Muscle layer of colon (tissue), 2 donors: Measurements from ENCODE around the gene KCNK1.

ENCODE experiments used
- H3K27ac ChIP-seq: one replicate; pipeline ENCODE4 v1.7.0; 2013; ENCODE audit warnings: low read depth, mild to moderate bottlenecking, low read length, moderate library complexity
- H3K27me3 ChIP-seq, 2 donors: one replicate each; pipeline ENCODE4 v1.7.0; 2013; ENCODE audit warnings: low read length in 2 of 2, mild to moderate bottlenecking in 2 of 2; ENCODE audit not compliant: insufficient read depth in 2 of 2, control insufficient read depth in 1 of 2
- H3K36me3 ChIP-seq: one replicate; pipeline ENCODE4 v1.7.0; 2013; ENCODE audit warnings: mild to moderate bottlenecking, low read length; ENCODE audit not compliant: insufficient read depth
- H3K4me1 ChIP-seq: one replicate; pipeline ENCODE4 v1.7.0; 2013; ENCODE audit warnings: mild to moderate bottlenecking, low read length; ENCODE audit not compliant: insufficient read depth
- H3K4me3 ChIP-seq, 2 donors: one replicate each; pipeline ENCODE4 v1.7.0; 2013; ENCODE audit warnings: low read length in 2 of 2, low read depth in 1 of 2, mild to moderate bottlenecking in 1 of 2, moderate library complexity in 1 of 2
- H3K9ac ChIP-seq: one replicate; pipeline ENCODE4 v1.7.0; 2013; ENCODE audit warnings: low read length
- H3K9me3 ChIP-seq: one replicate; pipeline ENCODE4 v1.7.0; 2013; ENCODE audit warnings: mild to moderate bottlenecking, low read length
- donor health status: abdominal sarcoma.
- donor health status: Adenocarcinoma of cecum.

The KCNK1 gene

DNA sequence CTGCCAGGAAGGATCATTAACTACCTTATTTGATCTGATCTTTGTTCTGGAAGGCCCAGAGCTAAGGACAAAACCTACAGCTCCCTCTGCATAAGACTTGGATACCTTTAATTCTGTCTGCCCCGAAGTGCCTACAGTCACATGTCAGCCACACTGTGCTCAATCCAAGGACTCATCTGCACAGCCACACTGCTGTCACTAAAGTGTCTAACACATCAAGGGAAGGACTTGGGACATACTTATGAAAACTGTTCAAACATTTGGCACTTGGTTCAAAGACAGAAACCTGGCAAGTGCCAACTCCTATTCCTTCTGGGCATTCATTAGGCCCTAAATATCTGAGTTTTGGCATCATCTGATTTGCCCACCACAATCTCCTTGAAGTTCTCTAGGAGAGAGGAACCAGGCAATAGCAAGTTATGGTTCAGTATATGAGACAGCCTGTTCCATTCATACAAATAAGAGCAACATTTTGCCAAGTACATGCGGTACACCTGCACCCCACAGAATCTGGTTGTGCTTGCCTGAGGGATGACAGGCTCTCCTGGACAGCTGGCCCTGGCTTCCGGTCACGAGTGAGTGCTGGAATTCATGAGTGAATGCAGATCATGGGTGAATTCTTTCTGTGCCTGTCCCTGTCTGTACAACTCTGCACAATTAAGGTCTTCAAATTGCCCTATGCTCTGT, 105.9 kb downstream of the KCNK1 start:
- no peak overlapping the region for H3K4me3 ChIP-seq
- no peaks in the 10 kb centered on the region for H3K36me3 ChIP-seq
- no peak overlapping the region for H3K9ac ChIP-seq
- H3K4me1 ChIP-seq = no peaks in the 10 kb centered on the region
- no peak overlapping the region for H3K27ac ChIP-seq
- H3K27me3 ChIP-seq = no peaks in the 10 kb centered on the region
- H3K9me3 ChIP-seq = no peaks in the 10 kb centered on the region

DNA sequence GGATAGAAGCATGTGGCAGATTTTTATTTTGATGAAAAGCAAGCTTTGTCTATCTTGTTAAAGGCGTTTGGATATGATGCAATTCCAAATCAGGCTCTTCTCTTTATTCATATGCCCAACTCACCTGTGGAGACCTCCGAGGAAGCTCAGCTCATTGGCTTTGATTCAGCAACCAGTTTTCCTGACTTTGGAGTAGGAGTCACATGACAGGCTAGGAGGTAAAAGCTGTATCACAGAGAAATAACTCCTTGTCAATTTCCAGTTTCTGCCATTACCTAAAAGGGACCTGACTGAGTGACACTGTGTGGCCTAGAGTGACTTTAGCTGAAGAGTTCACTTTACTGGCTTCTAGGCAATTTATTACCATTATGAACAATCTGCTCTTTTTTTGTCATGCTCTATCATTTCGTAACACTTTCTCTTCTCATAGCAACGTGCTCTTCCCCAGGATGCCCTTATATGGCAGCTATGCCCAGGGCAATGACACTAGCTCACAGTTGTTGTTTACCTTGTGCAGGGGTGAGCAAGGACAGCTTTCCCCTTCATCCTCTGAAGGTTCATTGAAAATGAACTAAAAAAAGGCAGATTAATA, 107.2 kb downstream of the KCNK1 start:
- no peaks in the 10 kb centered on the region for H3K27me3 ChIP-seq
- no peak overlapping the region for H3K9ac ChIP-seq
- H3K4me3 ChIP-seq = no peak overlapping the region
- no peaks in the 10 kb centered on the region for H3K9me3 ChIP-seq
- no peaks in the 10 kb centered on the region for H3K4me1 ChIP-seq
- no peaks in the 10 kb centered on the region for H3K36me3 ChIP-seq
- no peak overlapping the region for H3K27ac ChIP-seq
